Cerebellar cortex (tissue), 1 donor: Measurements from ENCODE around the gene MIGA2.
"Not testable (repeated sequence)": the region's sequence is repeated elsewhere in the genome, so short reads cannot be mapped to it uniquely, and the experiment has no call there.

Source experiments
- DNase-seq: peaks from one replicate; pipeline ENCODE4 v3.0.0-alpha.2; 2015; ENCODE audit warnings: low spot score

Gene MIGA2

GRCh38 chr9:129036241-129036922 lies at the start of gene MIGA2:
Gene MIGA2, plus strand, starts transcription at chr9:129036626. Its CDS starts 3,969 bp downstream, at chr9:129040595.
- peak; percentile 100 for DNase-seq

- peak; percentile 80 for DNase-seq
Observed at GRCh38 chr9:128986671-128987070, 49.8 kb upstream of the MIGA2 start.

DNA sequence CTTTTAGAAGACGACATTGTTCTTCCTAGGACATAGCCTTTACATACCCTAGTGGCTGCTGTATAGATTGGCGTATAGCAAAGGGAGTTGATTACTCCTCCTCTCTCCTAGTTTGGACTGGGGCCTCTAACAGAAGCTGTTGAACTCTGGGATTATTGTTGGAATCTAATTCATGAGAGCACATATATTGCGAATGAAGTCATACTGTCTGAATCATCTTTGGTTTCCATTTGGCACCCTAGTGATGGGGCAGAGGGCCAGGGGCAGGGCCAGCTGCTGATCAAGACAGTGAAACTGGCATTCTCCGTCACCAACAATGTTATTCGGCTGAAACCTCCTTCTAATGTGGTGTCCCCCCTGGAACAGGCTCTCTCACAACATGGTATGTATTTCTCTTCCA lies 48.6 kb upstream of the MIGA2 start:
- no peak for DNase-seq

DNA sequence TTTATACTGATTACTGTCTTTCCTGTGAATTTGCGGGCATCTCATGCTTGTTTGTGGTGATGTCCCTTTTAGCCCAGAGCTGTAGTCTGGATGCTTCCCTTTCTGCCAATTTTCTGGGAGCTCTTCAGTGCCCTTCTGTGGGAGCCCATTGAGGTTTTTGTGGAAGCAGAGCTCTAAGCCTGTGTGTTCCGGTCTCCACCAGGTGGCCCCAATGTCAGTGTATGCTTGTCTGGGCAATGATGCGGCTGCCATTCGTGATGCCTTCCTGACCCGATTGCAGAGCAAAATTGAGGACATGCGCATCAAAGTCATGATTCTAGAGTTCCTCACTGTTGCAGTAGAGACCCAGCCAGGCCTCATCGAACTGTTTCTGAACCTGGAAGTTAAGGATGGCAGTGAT lies 43.4 kb upstream of the MIGA2 start:
- DNase-seq, result peak; percentile 83

DNA sequence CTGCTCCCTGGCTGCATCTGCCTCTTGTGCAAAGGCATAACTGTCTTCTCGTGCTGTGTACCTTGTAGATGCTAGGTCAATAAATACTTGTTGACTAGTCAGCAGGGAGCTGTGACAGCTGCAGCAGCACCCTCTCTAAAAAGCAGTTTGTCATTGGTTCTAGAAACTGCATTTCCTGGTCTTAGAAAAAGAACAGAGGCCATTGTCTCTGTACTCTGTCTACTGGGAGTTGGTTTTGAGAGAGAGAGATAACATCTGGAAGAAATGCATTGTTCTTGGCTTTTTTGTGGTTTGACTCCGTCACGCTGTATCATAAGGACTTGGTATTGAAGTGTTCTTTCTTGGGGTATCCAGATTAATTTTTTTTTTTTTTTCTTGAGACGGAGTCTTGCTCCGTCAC lies 40.6 kb upstream of the MIGA2 start:
- no peak for DNase-seq

GRCh38 chr9:128998462-128998861 lies 38.0 kb upstream of the MIGA2 start:
- DNase-seq, result no peak

GRCh38 chr9:128999581-129000206 lies 36.7 kb upstream of the MIGA2 start:
- no peak for DNase-seq

- no peak for DNase-seq
Observed at GRCh38 chr9:129001504-129002325, 34.7 kb upstream of the MIGA2 start.

DNA sequence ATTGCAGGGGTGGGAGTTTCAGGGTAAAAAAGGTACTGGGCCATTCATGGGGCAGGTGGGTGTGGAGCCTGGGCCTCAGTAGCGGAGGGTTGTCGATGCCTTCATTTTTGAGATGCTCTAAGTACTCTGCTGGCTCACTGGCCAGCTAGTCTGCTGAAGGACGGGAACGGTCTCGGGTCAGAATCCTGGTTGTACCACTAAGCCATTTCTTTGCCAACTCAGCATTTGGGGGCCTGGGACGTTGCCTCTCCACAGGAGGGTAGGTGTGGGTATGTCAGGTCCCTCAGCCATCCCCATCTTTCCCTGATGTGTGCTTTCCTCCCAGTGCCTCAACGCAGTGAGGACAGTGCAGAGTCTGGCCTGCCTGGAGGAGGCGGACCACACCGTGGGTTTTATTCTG lies 33.4 kb upstream of the MIGA2 start:
- DNase-seq, result no peak

DNA sequence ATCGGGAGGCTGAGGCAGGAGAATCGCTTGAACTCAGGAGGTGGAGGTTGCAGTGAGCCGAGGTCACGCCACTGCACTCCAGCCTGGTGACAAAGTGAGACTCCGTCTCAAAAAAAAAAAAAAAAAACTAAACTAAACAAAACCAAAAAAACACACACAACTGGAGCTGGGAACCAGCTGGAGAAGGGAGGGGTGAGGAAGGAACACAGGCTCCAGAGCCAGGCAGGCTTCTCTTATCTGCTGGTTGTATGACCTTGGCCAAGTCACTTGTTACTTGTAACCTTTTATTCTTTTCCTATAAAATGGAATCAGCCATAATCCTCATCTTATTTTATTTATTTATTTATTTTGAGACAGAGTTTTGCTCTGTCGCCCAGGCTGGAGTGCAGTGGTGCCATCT lies 32.3 kb upstream of the MIGA2 start:
- DNase-seq, result not testable (repeated sequence)

DNA sequence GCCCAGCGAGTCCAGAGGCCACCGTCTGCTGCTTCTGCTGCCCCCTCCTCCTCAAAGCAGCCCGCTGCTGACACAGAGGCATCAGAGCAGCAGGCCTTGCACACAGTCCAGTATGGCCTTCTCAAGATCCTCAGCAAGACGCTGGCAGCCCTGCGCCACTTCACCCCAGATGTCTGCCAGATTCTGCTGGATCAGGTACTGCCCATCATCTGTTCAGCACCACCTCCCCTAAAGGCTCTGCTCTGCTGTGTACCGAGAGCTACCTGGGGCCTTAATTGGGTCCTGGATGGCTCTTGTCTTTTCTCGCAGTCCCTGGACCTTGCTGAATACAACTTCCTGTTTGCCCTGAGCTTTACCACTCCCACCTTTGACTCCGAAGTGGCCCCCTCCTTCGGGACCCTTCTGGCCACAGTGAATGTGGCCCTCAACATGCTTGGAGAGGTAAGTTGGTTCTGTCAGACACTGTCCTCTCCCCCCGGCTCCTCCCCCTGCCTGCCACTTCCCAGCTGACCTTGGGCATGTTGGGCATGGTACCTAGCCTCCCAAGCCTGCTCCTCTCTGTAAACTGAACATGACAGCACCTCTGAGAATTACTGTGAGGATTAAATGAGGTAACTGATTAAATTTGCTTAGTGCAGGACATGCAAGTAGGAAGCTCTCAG lies 31.0 kb upstream of the MIGA2 start:
- DNase-seq, result no peak

DNA sequence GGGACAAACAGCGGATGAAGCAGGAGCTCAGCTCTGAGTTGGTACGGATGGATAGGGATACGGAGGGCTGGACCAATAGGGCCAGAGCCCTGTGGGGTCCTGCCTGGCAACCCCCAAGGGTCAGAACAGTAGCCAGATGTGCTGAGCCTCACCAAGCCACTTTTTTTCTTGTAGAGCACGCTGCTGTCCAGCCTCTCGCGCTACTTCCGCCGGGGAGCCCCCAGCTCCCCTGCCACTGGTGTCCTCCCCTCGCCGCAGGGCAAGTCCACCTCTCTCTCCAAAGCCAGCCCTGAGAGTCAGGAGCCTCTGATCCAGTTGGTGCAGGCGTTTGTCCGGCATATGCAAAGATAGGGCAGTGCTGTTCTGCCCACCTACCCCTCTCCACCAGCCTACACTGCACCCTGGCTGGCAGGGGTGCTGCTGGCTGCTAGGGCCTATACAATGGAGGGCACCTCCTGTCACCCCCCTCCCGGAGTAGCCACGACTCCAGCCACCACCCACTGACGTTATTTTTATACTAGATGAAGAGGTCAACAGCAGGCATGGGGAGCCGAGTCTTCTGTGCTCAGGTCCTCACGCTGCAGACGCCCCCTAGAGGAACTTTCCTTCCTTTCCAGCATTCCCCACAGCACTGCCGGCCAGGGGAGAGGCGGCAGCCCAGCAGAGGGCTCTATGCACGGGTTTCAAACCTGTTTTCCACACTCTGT lies 29.9 kb upstream of the MIGA2 start:
- DNase-seq, result peak; percentile 89

DNA sequence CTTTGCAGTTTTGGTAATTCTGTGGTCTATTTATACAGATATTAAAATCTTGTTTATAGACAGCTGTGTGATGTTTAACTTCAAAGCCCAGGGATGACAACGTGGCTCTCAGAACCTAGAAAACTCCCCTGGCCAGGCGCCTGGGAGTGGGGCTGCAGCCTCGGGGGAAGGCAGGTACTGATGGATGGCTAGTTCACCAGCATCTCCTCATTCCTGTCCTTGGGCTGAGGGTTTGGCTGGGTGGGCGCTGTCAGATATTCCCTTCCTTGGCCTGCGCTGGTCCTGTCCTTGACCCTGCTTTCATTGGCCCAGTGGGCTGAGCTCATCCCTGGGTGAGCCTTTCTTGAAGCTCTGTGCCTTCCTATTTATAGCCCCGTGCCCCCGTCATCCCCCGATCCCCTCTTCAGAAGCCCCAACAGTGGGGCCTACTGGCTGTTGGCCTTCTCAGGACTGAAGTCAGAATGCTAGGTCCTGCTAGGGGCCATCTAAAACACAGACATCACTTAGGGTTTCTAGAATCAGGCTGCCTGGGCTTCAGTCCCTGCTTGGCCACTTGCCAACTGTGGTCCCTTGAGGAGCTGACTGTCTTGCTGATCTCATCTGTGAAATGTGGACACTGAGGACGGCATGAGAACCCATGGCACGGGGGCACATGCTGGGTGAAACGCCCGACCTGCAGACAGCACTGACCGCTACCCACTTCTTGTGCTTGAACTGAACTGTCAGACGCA lies 29.2 kb upstream of the MIGA2 start:
- peak; percentile 42 for DNase-seq

DNA sequence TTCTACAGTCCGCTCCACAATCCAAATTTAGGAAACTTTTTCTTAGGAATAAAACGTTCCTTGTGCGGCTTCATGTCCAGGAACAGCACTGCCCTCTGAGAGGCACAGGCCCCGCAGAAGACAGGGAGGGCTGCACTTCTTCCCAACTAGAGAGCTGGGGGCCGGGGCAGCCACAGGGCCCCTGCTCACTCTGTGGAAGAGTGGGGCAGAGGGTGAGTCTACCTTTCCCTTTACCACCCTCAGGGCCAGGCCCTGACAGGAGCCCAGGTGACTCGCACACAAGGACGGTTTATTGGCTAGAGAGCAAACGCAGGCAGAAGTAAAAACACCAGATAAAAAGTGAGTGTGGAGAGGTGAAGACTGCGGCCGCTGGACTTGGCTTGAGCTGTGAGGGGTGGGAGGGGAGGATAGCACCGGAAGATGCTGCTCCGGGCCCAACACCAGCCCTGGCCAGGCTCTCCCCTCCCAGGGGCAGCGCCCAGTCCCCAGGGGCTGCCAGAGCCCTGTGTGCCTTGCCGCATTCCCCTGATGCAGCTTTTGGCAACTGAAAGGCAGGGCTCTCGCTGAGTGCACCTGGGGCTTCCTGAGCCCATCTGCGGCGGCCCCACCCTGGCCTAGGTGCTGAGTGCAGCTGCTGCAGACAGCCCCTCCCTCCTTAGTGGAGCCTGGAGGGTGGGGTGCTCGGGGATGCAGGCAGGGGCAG lies 28.5 kb upstream of the MIGA2 start:
- no peak for DNase-seq

DNA sequence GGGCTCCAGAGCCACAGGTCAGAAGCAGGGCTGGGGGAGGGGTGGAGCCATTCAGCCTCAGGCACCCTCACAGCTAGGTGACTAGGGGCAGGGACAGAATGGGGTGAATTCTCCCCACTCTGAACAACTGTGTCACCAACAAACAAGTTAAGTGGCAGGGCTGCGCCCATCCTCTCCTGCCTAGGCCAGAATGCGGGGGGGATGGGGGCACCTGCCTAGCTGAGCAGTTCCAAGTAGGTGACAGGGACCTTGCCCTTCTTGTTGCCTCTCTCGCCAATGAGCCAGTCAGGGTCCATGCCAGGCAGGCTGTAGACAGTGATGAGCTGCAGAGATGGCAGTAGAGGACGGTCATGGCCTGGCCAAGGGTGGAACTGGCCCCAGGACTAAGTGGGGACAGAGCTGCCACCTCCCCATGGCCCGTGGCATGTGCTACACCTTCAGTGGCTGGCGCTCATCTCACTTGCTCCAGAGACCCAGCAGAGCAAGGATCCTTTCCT lies 27.9 kb upstream of the MIGA2 start:
- DNase-seq, result no peak

GRCh38 chr9:129008986-129009583 lies 27.3 kb upstream of the MIGA2 start:
- DNase-seq, result no peak

- no peak for DNase-seq
Observed at GRCh38 chr9:129009584-129010141, 26.8 kb upstream of the MIGA2 start.

DNA sequence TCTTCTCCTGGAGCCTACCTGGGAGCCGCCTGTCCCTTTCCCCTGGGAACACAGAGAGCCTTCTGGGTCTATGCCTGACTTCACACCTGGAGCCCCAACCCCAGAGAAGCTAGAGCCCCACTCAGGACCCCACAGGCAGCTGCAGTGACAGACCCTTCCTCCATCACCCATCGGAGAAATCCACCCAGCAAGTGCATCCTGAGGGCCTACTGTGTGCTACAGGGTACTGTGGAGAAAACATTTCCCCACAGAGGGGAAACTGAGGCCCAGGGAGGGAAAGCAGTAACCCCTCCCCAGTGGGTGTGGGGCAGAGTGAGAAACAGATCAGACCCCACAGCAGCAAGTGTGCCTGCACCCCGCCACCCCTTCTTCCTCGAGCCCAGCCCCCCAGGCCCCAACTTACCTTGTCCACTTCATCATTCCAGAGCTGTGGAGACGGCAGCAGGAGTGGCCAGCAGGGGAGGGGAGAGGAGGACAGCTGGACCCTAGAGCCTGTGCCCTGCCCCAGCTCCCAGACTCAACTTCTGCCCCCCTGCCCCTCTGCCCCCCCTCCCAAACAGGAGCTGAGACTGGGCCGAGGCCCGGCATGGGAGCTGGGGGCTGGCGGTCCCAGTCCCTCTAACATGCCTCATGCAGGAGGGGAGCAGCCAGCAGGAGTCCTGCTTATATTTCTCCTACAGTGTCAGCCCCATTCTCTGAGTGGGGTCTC lies 26.0 kb upstream of the MIGA2 start:
- DNase-seq, result no peak

GRCh38 chr9:129011170-129011569 lies 25.3 kb upstream of the MIGA2 start:
- DNase-seq, result no peak
